HCT116 (cell line): Measurements from ENCODE around the gene BRPF3. TPM values are rescaled to one million over a fixed set of nuclear protein-coding genes. Genes with fewer than 3 reads are reported as not detected.

ENCODE experiments used
- ATAC-seq: fragments of 200-7000 bp; cut with Tn5 transposase; 2 replicates; pipeline ENCODE4 v1.9.1; 2020; ENCODE audit warnings: mild to moderate bottlenecking, moderate library complexity
- BruUV-seq: library from RNA; stranded (reverse); fragments of 400-500 nt; replicated peaks from 2 replicates; lab custom pipeline; 2021; lab: Mats Ljungman, UMichigan
- CTCF ChIA-PET: fragments of 300-600 bp; sonication (Branson Sonifier 250); formaldehyde crosslinking; loops from one replicate; lab custom pipeline; 2021; ENCODE audit warnings: antibody characterized with exemption; lab: Charles Lee
- POLR2A ChIA-PET: fragments of 300-600, 350-600 bp; sonication (Branson Sonifier 250); formaldehyde crosslinking; loops from one replicate; lab custom pipeline; 2021; ENCODE audit warnings: antibody characterized with exemption; lab: Charles Lee
- RAD21 ChIA-PET, 2 experiments: fragments of 300-600 bp; sonication (Branson Sonifier 250); formaldehyde crosslinking; loops; one replicate each; lab custom pipeline; 2023; ENCODE audit warnings: low total read pairs in 2 of 2; ENCODE audit not compliant: uncharacterized antibody in 2 of 2, unreplicated experiment in 2 of 2, low non-redundant PET in 1 of 2; lab: Charles Lee
- DNase-seq: peaks from one replicate; pipeline ENCODE4 v3.0.0-alpha.2; 2010; ENCODE audit warnings: low read depth, low spot score
- H2AFZ ChIP-seq: fragments of 200-600 bp; shearing (Covaris generic), sonication (generic); 2 replicates; pipeline ENCODE4 v1.6.1; 2017; ENCODE audit warnings: low read depth, mixed run types, mixed read lengths, antibody characterized with exemption, low read length; ENCODE audit not compliant: poor library complexity, severe bottlenecking
- H3K27ac ChIP-seq: 2 replicates; pipeline ENCODE4 v1.5.1; 2012; ENCODE audit warnings: low read depth, low read length
- H3K27me3 ChIP-seq: fragments of 200-600 bp; sonication (generic); 2 replicates; pipeline ENCODE4 v1.6.1; 2016; ENCODE audit warnings: mixed run types, low read length, mixed read lengths; ENCODE audit not compliant: insufficient read depth
- H3K36me3 ChIP-seq, 2 experiments: fragments of 200-500 bp in 1 of 2; fragments of 200-600 bp in 1 of 2; sonication (Bioruptor generic) in 1 of 2; sonication (generic) in 1 of 2; 2 replicates each; pipeline versions ENCODE4 v1.5.1 to v1.6.1; 2014 to 2016; ENCODE audit warnings: low read length in 2 of 2, inconsistent platforms in 1 of 2, mixed read lengths in 1 of 2, mixed run types in 1 of 2; ENCODE audit not compliant: insufficient read depth in 2 of 2, control insufficient read depth in 1 of 2
- H3K4me1 ChIP-seq, 2 experiments: fragments of 200-600 bp in 1 of 2; sonication (generic) in 1 of 2; 2 replicates each; pipeline versions ENCODE4 v1.5.1 to v1.6.1; 2012 to 2017; ENCODE audit warnings: low read length in 2 of 2, inconsistent platforms in 1 of 2, mild to moderate bottlenecking in 1 of 2, mixed read lengths in 1 of 2, mixed run types in 1 of 2, moderate library complexity in 1 of 2; ENCODE audit not compliant: insufficient read depth in 2 of 2, control insufficient read depth in 1 of 2
- H3K4me2 ChIP-seq: fragments of 200-600 bp; sonication (generic); 2 replicates; pipeline ENCODE4 v1.6.1; 2017; ENCODE audit warnings: mixed run types, low read length, mixed read lengths
- H3K4me3 ChIP-seq, 2 experiments: fragments of 200-600 bp in 1 of 2; sonication (generic) in 1 of 2; replicated peaks in 1 of 2; 2 replicates each; pipeline ENCODE4 v1.5.1; 2011 to 2016; ENCODE audit warnings: low read length in 2 of 2, control low read depth in 1 of 2, low read depth in 1 of 2, mild to moderate bottlenecking in 1 of 2, mixed read lengths in 1 of 2, mixed run types in 1 of 2
- H3K79me2 ChIP-seq: fragments of 200-600 bp; sonication (generic); 2 replicates; pipeline ENCODE4 v1.6.1; 2017; ENCODE audit warnings: mild to moderate bottlenecking, mixed run types, low read length, moderate library complexity, mixed read lengths; ENCODE audit not compliant: insufficient read depth
- H3K9ac ChIP-seq: fragments of 200-600 bp; sonication (generic); 2 replicates; pipeline ENCODE4 v1.6.1; 2016; ENCODE audit warnings: low read length, mixed read lengths
- H3K9me2 ChIP-seq: fragments of 200-600 bp; sonication (generic), shearing (Covaris generic); 2 replicates; pipeline ENCODE4 v1.6.1; 2017; ENCODE audit warnings: mixed run types, mild to moderate bottlenecking, moderate library complexity; ENCODE audit not compliant: insufficient read depth
- H3K9me3 ChIP-seq, 2 experiments: fragments of 200-500 bp in 1 of 2; fragments of 200-600 bp in 1 of 2; sonication (Bioruptor generic) in 1 of 2; sonication (generic) in 1 of 2; 2 replicates each; pipeline ENCODE4 v1.6.1; 2014 to 2017; ENCODE audit warnings: low read length in 2 of 2, mixed read lengths in 2 of 2, inconsistent platforms in 1 of 2, low read depth in 1 of 2, mild to moderate bottlenecking in 1 of 2, mixed run types in 1 of 2, moderate library complexity in 1 of 2; ENCODE audit not compliant: control insufficient read depth in 1 of 2, insufficient read depth in 1 of 2
- H4K20me1 ChIP-seq: fragments of 200-600 bp; sonication (generic), shearing (Covaris generic); 2 replicates; pipeline ENCODE4 v1.6.1; 2017; ENCODE audit warnings: mixed run types, mild to moderate bottlenecking, moderate library complexity; ENCODE audit not compliant: insufficient read depth
- JUND ChIP-seq: IDR thresholded peaks from 2 replicates; pipeline ENCODE4 v1.6.1; 2012
- RAD21 ChIP-seq: IDR thresholded peaks from 2 replicates; pipeline ENCODE4 v1.6.1; 2012; ENCODE audit warnings: low read depth, mild to moderate bottlenecking
- ZNF274 ChIP-seq: fragments of 200-500 bp; sonication (Bioruptor generic); IDR thresholded peaks from 2 replicates; pipeline ENCODE4 v1.6.1; 2014; ENCODE audit warnings: mild to moderate bottlenecking, low read depth, low read length, inconsistent platforms
- intact Hi-C: fragments of 100-400 bp; cut with micrococcal nuclease; formaldehyde crosslinking; loops from 2 replicates; pipeline ENCODE4 v1.10.0; 2022
- total RNA-seq: library from RNA; stranded (reverse); gene quantifications from one replicate; pipeline ENCODE4 v1.2.1, GENCODE V29; 2021; ENCODE audit not compliant: unreplicated experiment
- TF ChIP-seq, protein P1 (sequence below): IDR thresholded peaks from 2 replicates; pipeline ENCODE4 v1.6.1; 2011; ENCODE audit warnings: mild to moderate bottlenecking, low read length, moderate library complexity; ENCODE audit not compliant: insufficient replicate concordance; ENCODE audit errors: extremely low read depth

Gene BRPF3
- total RNA-seq, 1 experiment from 2014 or later: 20.3 TPM

- TF ChIP-seq RAD21 (no peak), JUND (no peak)
These were observed 40.9 kb upstream of the BRPF3 start (continued) for GRCh38 chr6:36155662-36156061.

- ChIA-PET RAD21 (no interaction called here), POLR2A (interaction anchor here (0.6 kb wide), 1 partner anchor 140 kb away, joined by 4 read pairs; no protein-coding TSS in a partner anchor), CTCF (no interaction called here)
- no peaks in the 10 kb centered on the region for H3K9me2 ChIP-seq
- peaks cover 0 to 5% of the 10 kb centered on the region in 2 experiments; a peak in 3 of 4 replicates for H3K9me3 ChIP-seq
- ATAC-seq (no peak), DNase-seq (no peak)
- H3K36me3 ChIP-seq: no peaks in the 10 kb centered on the region
- no peaks in the 10 kb centered on the region for H3K4me1 ChIP-seq
- H3K27ac ChIP-seq: no peak overlapping the region
- no peak overlapping the region for H3K4me2 ChIP-seq
- H2AFZ ChIP-seq: no peak overlapping the region
- TF ChIP-seq RAD21 (no peak), ZNF274 (no peak)
- TF ChIP-seq, protein P1, sequence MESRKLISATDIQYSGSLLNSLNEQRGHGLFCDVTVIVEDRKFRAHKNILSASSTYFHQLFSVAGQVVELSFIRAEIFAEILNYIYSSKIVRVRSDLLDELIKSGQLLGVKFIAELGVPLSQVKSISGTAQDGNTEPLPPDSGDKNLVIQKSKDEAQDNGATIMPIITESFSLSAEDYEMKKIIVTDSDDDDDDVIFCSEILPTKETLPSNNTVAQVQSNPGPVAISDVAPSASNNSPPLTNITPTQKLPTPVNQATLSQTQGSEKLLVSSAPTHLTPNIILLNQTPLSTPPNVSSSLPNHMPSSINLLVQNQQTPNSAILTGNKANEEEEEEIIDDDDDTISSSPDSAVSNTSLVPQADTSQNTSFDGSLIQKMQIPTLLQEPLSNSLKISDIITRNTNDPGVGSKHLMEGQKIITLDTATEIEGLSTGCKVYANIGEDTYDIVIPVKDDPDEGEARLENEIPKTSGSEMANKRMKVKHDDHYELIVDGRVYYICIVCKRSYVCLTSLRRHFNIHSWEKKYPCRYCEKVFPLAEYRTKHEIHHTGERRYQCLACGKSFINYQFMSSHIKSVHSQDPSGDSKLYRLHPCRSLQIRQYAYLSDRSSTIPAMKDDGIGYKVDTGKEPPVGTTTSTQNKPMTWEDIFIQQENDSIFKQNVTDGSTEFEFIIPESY: no peak
- intact Hi-C loops: no loop called here
- BruUV-seq: no TSS peak
- H4K20me1 ChIP-seq: no peaks in the 10 kb centered on the region
- no peaks in the 10 kb centered on the region for H3K79me2 ChIP-seq
- H3K9ac ChIP-seq: no peak overlapping the region
- no peaks in the 10 kb centered on the region for H3K27me3 ChIP-seq
- no peak overlapping the region for H3K4me3 ChIP-seq
These were observed 36.3 kb upstream of the BRPF3 start for GRCh38 chr6:36160147-36160760.
